ENCODE data around the gene CYSRT1.

DNA sequence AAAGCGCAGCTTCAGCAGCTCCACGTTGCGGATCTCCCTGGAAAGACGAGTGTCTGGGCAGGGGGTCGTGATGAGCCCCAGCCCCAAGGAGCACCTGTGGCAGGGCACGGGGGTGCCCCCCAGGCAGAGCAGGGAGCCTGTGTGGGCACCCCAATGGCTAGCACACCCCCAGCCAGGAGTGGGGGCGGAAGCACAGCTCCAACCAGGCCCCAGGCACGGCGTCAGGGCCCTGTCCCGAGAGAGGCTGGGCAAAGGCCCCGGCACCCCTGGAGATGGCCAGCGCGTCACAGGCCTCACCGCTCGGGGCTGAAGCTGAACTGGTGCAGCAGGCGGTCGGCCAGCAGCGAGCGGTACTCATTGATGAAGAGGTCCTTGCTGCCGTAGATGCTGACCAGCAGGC is 44.5 kb upstream of the CYSRT1 start:
- TF ChIP-seq, protein P1, sequence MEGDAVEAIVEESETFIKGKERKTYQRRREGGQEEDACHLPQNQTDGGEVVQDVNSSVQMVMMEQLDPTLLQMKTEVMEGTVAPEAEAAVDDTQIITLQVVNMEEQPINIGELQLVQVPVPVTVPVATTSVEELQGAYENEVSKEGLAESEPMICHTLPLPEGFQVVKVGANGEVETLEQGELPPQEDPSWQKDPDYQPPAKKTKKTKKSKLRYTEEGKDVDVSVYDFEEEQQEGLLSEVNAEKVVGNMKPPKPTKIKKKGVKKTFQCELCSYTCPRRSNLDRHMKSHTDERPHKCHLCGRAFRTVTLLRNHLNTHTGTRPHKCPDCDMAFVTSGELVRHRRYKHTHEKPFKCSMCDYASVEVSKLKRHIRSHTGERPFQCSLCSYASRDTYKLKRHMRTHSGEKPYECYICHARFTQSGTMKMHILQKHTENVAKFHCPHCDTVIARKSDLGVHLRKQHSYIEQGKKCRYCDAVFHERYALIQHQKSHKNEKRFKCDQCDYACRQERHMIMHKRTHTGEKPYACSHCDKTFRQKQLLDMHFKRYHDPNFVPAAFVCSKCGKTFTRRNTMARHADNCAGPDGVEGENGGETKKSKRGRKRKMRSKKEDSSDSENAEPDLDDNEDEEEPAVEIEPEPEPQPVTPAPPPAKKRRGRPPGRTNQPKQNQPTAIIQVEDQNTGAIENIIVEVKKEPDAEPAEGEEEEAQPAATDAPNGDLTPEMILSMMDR (IDR thresholded peaks at IDR 0.05; ENCODE audit: insufficient read depth, low read depth, low read length), result no peak
- TF ChIP-seq EZH2 (IDR thresholded peaks at IDR 0.05; ENCODE audit: insufficient read depth, low read length), result no peak
